IMR-90 (cell line): ENCODE data around the gene MMP12. TPM values are rescaled to one million over a fixed set of nuclear protein-coding genes. Genes with fewer than 3 reads are reported as not detected.

Source experiments
- ATAC-seq: fragments of 200-7000 bp; cut with Tn5 transposase; 2 replicates; pipeline ENCODE4 v1.9.1; 2020; ENCODE audit warnings: low read depth, mild to moderate bottlenecking, moderate library complexity
- BruUV-seq: library from RNA; stranded (reverse); fragments of 400-500 nt; replicated peaks from 2 replicates; lab custom pipeline; 2021; lab: Mats Ljungman, UMichigan
- CTCF ChIA-PET: fragments of 300-600 bp; formaldehyde crosslinking; extraction: SDS; loops from one replicate; lab custom pipeline; 2021; ENCODE audit warnings: antibody characterized with exemption; lab: Yijun Ruan, JAX
- POLR2A ChIA-PET: fragments of 300-600 bp; sonication (Branson Sonifier 250); formaldehyde crosslinking; loops from one replicate; lab custom pipeline; 2022; ENCODE audit warnings: antibody characterized with exemption; ENCODE audit not compliant: unreplicated experiment; lab: Charles Lee
- DNase-seq: peaks from one replicate; pipeline ENCODE4 v3.0.0; 2013
- H2AFZ ChIP-seq: replicated peaks from 2 replicates; pipeline ENCODE3; 2013; ENCODE audit warnings: low read length, mild to moderate bottlenecking; ENCODE audit not compliant: poor library complexity
- H2AK5ac ChIP-seq: 2 replicates; pipeline ENCODE4 v1.6.1; 2013; ENCODE audit warnings: low read depth, low read length, inconsistent platforms
- H2AK9ac ChIP-seq: replicated peaks from 2 replicates; pipeline ENCODE3; 2013; ENCODE audit warnings: mild to moderate bottlenecking, low read depth, low read length, moderate library complexity; ENCODE audit not compliant: poor library complexity
- H2BK120ac ChIP-seq: 2 replicates; pipeline ENCODE4 v1.6.1; 2013; ENCODE audit warnings: low read depth, low read length, inconsistent platforms
- H2BK15ac ChIP-seq: 3 replicates; pipeline ENCODE4 v1.6.1; 2013; ENCODE audit warnings: low read depth, low read length, inconsistent platforms
- H2BK20ac ChIP-seq: 2 replicates; pipeline ENCODE4 v1.6.1; 2013; ENCODE audit warnings: low read depth, mild to moderate bottlenecking, inconsistent platforms, low read length, moderate library complexity
- H2BK5ac ChIP-seq: 2 replicates; pipeline ENCODE4 v1.6.1; 2013; ENCODE audit warnings: mild to moderate bottlenecking, low read depth, low read length, inconsistent platforms; ENCODE audit not compliant: poor library complexity, severe bottlenecking
- H3K14ac ChIP-seq: replicated peaks from 2 replicates; pipeline ENCODE4 v1.6.1; 2013; ENCODE audit warnings: low read depth, low read length, inconsistent platforms
- H3K18ac ChIP-seq: 2 replicates; pipeline ENCODE4 v1.6.1; 2013; ENCODE audit warnings: low read depth, low read length, control low read depth
- H3K23ac ChIP-seq: 2 replicates; pipeline ENCODE4 v1.6.1; 2013; ENCODE audit warnings: low read depth, low read length, inconsistent platforms
- H3K27ac ChIP-seq: 2 replicates; pipeline ENCODE4 v1.5.1; 2013; ENCODE audit warnings: mild to moderate bottlenecking, control low read depth, low read length; ENCODE audit not compliant: insufficient read depth
- H3K27me3 ChIP-seq: 2 replicates; pipeline ENCODE4 v1.6.1; 2013; ENCODE audit warnings: low read length; ENCODE audit not compliant: control insufficient read depth, insufficient read depth
- H3K36me3 ChIP-seq: 2 replicates; pipeline ENCODE4 v1.6.1; 2013; ENCODE audit warnings: low read length, mixed read lengths; ENCODE audit not compliant: control insufficient read depth, insufficient read depth
- H3K4ac ChIP-seq: 2 replicates; pipeline ENCODE4 v1.6.1; 2013; ENCODE audit warnings: low read depth, low read length, inconsistent platforms
- H3K4me1 ChIP-seq: 2 replicates; pipeline ENCODE4 v1.6.1; 2013; ENCODE audit warnings: low read length, mixed read lengths; ENCODE audit not compliant: control insufficient read depth, insufficient read depth
- H3K4me2 ChIP-seq: 2 replicates; pipeline ENCODE4 v1.6.1; 2013; ENCODE audit warnings: low read depth, mild to moderate bottlenecking, control low read depth, low read length, moderate library complexity
- H3K4me3 ChIP-seq: 2 replicates; pipeline ENCODE4 v1.5.1; 2013; ENCODE audit warnings: low read depth, mild to moderate bottlenecking, control low read depth, low read length, moderate library complexity; ENCODE audit not compliant: insufficient read depth
- H3K56ac ChIP-seq: 2 replicates; pipeline ENCODE4 v1.6.1; 2013; ENCODE audit warnings: low read length, inconsistent platforms; ENCODE audit not compliant: insufficient read depth; ENCODE audit errors: extremely low read depth
- H3K79me1 ChIP-seq, 2 experiments: 2 replicates each; pipeline ENCODE4 v1.6.1; 2013; ENCODE audit warnings: low read length in 2 of 2, inconsistent platforms in 1 of 2, low read depth in 1 of 2
- H3K9ac ChIP-seq: 2 replicates; pipeline ENCODE4 v1.6.1; 2013; ENCODE audit warnings: low read depth, low read length, control low read depth
- H3K9me1 ChIP-seq: 2 replicates; pipeline ENCODE4 v1.6.1; 2013; ENCODE audit warnings: low read length, inconsistent platforms; ENCODE audit not compliant: insufficient read depth
- H3K9me3 ChIP-seq: 2 replicates; pipeline ENCODE4 v1.6.1; 2013; ENCODE audit warnings: low read length; ENCODE audit not compliant: control insufficient read depth, insufficient read depth
- H4K20me1 ChIP-seq: 2 replicates; pipeline ENCODE4 v1.6.1; 2013; ENCODE audit warnings: low read length, inconsistent platforms; ENCODE audit not compliant: insufficient read depth
- H4K5ac ChIP-seq: 2 replicates; pipeline ENCODE4 v1.6.1; 2013; ENCODE audit warnings: mild to moderate bottlenecking, low read depth, low read length, control low read depth
- H4K8ac ChIP-seq, 2 experiments: 2 replicates each; pipeline ENCODE4 v1.6.1; 2013; ENCODE audit warnings: low read depth in 2 of 2, low read length in 2 of 2, control low read depth in 1 of 2, inconsistent platforms in 1 of 2
- H4K91ac ChIP-seq: 2 replicates; pipeline ENCODE4 v1.6.1; 2013; ENCODE audit warnings: low read depth, low read length, inconsistent platforms; ENCODE audit not compliant: insufficient read depth
- BHLHE40 ChIP-seq: fragments of 150-350 bp; IDR thresholded peaks from 2 replicates; pipeline ENCODE4 v1.6.1; 2016; ENCODE audit warnings: mild to moderate bottlenecking, low read depth, low read length
- CEBPB ChIP-seq: IDR thresholded peaks from 2 replicates; pipeline ENCODE4 v1.6.1; 2012; ENCODE audit warnings: low read depth, low read length, improper control_type of control experiment
- CHD1 ChIP-seq: IDR thresholded peaks from 2 replicates; pipeline ENCODE4 v1.6.1; 2012; ENCODE audit warnings: low read depth, low read length, improper control_type of control experiment
- FOS ChIP-seq: fragments of 150-350 bp; IDR thresholded peaks from 2 replicates; pipeline ENCODE4 v1.6.1; 2016; ENCODE audit warnings: low read depth, low read length
- MAFK ChIP-seq: IDR thresholded peaks from 2 replicates; pipeline ENCODE4 v1.6.1; 2012; ENCODE audit warnings: low read depth, low read length, improper control_type of control experiment
- MAZ ChIP-seq: IDR thresholded peaks from 2 replicates; pipeline ENCODE4 v1.6.1; 2012; ENCODE audit warnings: low read depth, mild to moderate bottlenecking, low read length, improper control_type of control experiment, moderate library complexity, borderline replicate concordance
- MXI1 ChIP-seq: IDR thresholded peaks from 2 replicates; pipeline ENCODE4 v1.6.1; 2012; ENCODE audit warnings: low read depth, mild to moderate bottlenecking, low read length, moderate library complexity, borderline replicate concordance
- NFE2L2 ChIP-seq: fragments of 150-350 bp; IDR thresholded peaks from 2 replicates; pipeline ENCODE4 v1.6.1; 2016; ENCODE audit warnings: low read depth, mild to moderate bottlenecking, low read length
- RAD21 ChIP-seq: IDR thresholded peaks from 2 replicates; pipeline ENCODE4 v1.6.1; 2012; ENCODE audit warnings: low read length, improper control_type of control experiment
- RCOR1 ChIP-seq: IDR thresholded peaks from 2 replicates; pipeline ENCODE4 v1.6.1; 2012; ENCODE audit warnings: mild to moderate bottlenecking, low read length, improper control_type of control experiment; ENCODE audit not compliant: insufficient replicate concordance
- RFX5 ChIP-seq: IDR thresholded peaks from 2 replicates; pipeline ENCODE4 v1.8.0; 2012; ENCODE audit warnings: low read depth, mild to moderate bottlenecking, low read length, moderate library complexity
- SMC3 ChIP-seq: fragments of 150-350 bp; IDR thresholded peaks from 2 replicates; pipeline ENCODE4 v1.6.1; 2016; ENCODE audit warnings: low read depth, mild to moderate bottlenecking, antibody characterized with exemption, low read length, moderate library complexity
- USF2 ChIP-seq: fragments of 150-350 bp; IDR thresholded peaks from 2 replicates; pipeline ENCODE4 v1.6.1; 2017; ENCODE audit warnings: mild to moderate bottlenecking, antibody characterized with exemption, low read length, low read depth
- WGBS, 2 experiments: methylation state at CpG; one replicate each; pipeline versions ENCODE4 v1.1.5 to v1.1.7; 2013; ENCODE audit warnings: missing lambda C conversion rate in 2 of 2; ENCODE audit not compliant: insufficient read length in 1 of 2; ENCODE audit errors: extremely low coverage in 2 of 2; 5-methylcytosine and 5-hydroxymethylcytosine counted together
- dilution Hi-C: fragments of 300-500 bp; cut with HindIII; formaldehyde crosslinking; loops from one replicate; pipeline ENCODE4 v1.14.3; 2018; ENCODE audit warnings: low sequenced_read_pairs; ENCODE audit not compliant: unreplicated experiment
- in situ Hi-C: fragments of 300-500 bp; cut with MboI; formaldehyde crosslinking; loops from 3 replicates; pipeline ENCODE4 v1.14.3; 2019; ENCODE audit warnings: low sequenced_read_pairs, inconsistent platforms, mixed read lengths
- intact Hi-C: fragments of 100-400 bp; cut with micrococcal nuclease; formaldehyde crosslinking; loops from 2 replicates; pipeline ENCODE4 v1.10.0; 2022
- polyA plus RNA-seq, 3 experiments: library from polyadenylated mRNA; depleted of rRNA; stranded (reverse); fragments of >200 nt; gene quantifications; 2 replicates each; pipeline ENCODE4 v1.2.3, GENCODE V29; 2012; ENCODE audit warnings: low replicate concordance in 1 of 3
- total RNA-seq: library from RNA; depleted of rRNA; stranded (reverse); fragments of >200 nt; gene quantifications from 2 replicates; pipeline ENCODE4 v1.2.3, GENCODE V29; 2012
- TF ChIP-seq, protein P1 (sequence below): conservative IDR thresholded peaks from 2 replicates; pipeline ENCODE4 v1.5.1; 2012; ENCODE audit warnings: mild to moderate bottlenecking, low read depth, low read length, improper control_type of control experiment

MMP12 gene
- total and polyA plus RNA-seq, 2 of the 4 experiments (the other 2 are of a cell fraction) = not detected

- no peak overlapping the region for H3K4me2 ChIP-seq
- no peak overlapping the region for H2BK5ac ChIP-seq
- no peaks in the 10 kb centered on the region for H3K9me3 ChIP-seq
- no peak overlapping the region for H4K8ac ChIP-seq
- ChIA-PET POLR2A (no interaction called here), CTCF (no interaction called here)
- no peak overlapping the region for H3K56ac ChIP-seq
- in situ Hi-C loops (no loop called here), intact Hi-C loops (no loop called here), dilution Hi-C loops (no loop called here)
- DNase-seq (no peak), ATAC-seq (no peak)
- WGBS, 2 experiments = 83% methylated on average over 1 of the region's 2 CpGs; no CpG with 5 or more reads in 1 of the 2 experiments
- no peak overlapping the region for H4K91ac ChIP-seq
- no peak overlapping the region for H2AFZ ChIP-seq
- H3K4ac ChIP-seq = no peak overlapping the region
- TF ChIP-seq RAD21 = no peak
- TF ChIP-seq FOS = no peak
- no peak for TF ChIP-seq CHD1
- no peak for TF ChIP-seq MXI1
- no peak for TF ChIP-seq NFE2L2
- TF ChIP-seq MAZ = no peak
- TF ChIP-seq, protein P1, sequence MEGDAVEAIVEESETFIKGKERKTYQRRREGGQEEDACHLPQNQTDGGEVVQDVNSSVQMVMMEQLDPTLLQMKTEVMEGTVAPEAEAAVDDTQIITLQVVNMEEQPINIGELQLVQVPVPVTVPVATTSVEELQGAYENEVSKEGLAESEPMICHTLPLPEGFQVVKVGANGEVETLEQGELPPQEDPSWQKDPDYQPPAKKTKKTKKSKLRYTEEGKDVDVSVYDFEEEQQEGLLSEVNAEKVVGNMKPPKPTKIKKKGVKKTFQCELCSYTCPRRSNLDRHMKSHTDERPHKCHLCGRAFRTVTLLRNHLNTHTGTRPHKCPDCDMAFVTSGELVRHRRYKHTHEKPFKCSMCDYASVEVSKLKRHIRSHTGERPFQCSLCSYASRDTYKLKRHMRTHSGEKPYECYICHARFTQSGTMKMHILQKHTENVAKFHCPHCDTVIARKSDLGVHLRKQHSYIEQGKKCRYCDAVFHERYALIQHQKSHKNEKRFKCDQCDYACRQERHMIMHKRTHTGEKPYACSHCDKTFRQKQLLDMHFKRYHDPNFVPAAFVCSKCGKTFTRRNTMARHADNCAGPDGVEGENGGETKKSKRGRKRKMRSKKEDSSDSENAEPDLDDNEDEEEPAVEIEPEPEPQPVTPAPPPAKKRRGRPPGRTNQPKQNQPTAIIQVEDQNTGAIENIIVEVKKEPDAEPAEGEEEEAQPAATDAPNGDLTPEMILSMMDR = no peak
- no peak for TF ChIP-seq BHLHE40
- no peak for TF ChIP-seq MAFK
- no peak for TF ChIP-seq CEBPB
- no peak for TF ChIP-seq SMC3
- no peak for TF ChIP-seq RFX5
- no peak for TF ChIP-seq RCOR1
- TF ChIP-seq USF2 = no peak
- H2AK5ac ChIP-seq = no peak overlapping the region
- no peaks in the 10 kb centered on the region for H3K9me1 ChIP-seq
- no peak overlapping the region for H2BK120ac ChIP-seq
- no TSS peak for BruUV-seq
- H3K18ac ChIP-seq = no peak overlapping the region
- no peak overlapping the region for H3K9ac ChIP-seq
- H3K4me3 ChIP-seq = no peak overlapping the region
- no peak overlapping the region for H3K27ac ChIP-seq
- no peaks in the 10 kb centered on the region for H3K36me3 ChIP-seq
- 0 out of 2 replicates have a peak, but pooled peaks cover 2% of the 10 kb centered on the region for H3K27me3 ChIP-seq
- no peak overlapping the region for H3K23ac ChIP-seq
- H3K14ac ChIP-seq = no peak overlapping the region
- no peak overlapping the region for H4K5ac ChIP-seq
- H3K79me1 ChIP-seq = no peaks in the 10 kb centered on the region
- no peak overlapping the region for H2BK20ac ChIP-seq
- no peaks in the 10 kb centered on the region for H4K20me1 ChIP-seq
- H3K4me1 ChIP-seq = no peaks in the 10 kb centered on the region
- no peak overlapping the region for H2BK15ac ChIP-seq
- no peak overlapping the region for H2AK9ac ChIP-seq
Observed at GRCh38 chr11:102878595-102878994, 3.8 kb upstream of the MMP12 start.
